A673 (cell line): ENCODE results near the gene CUEDC2. TPM values are rescaled to one million over a fixed set of nuclear protein-coding genes. Genes with fewer than 3 reads are reported as not detected.

Source experiments
- BruUV-seq: library from RNA; stranded (reverse); fragments of 400-500 nt; replicated peaks from 2 replicates; lab custom pipeline; 2021; lab: Mats Ljungman, UMichigan
- CTCF ChIA-PET: fragments of 300-600 bp; sonication (Branson Sonifier 250); formaldehyde crosslinking; loops from one replicate; lab custom pipeline; 2022; ENCODE audit warnings: antibody characterized with exemption; lab: Charles Lee
- POLR2A ChIA-PET: fragments of 300-600 bp; sonication (Branson Sonifier 250); formaldehyde crosslinking; loops from one replicate; lab custom pipeline; 2022; ENCODE audit warnings: antibody characterized with exemption; ENCODE audit not compliant: low non-redundant PET; lab: Charles Lee
- DNase-seq: peaks from one replicate; pipeline ENCODE4 v3.0.0-alpha.2; 2015; ENCODE audit warnings: low spot score
- H3K27ac ChIP-seq: fragments of 200-600 bp; sonication (generic); 2 replicates; pipeline ENCODE4 v1.5.1; 2016; ENCODE audit warnings: mixed run types, low read depth, mild to moderate bottlenecking, mixed read lengths, antibody characterized with exemption, low read length; ENCODE audit not compliant: poor library complexity, severe bottlenecking
- H3K27me3 ChIP-seq: fragments of 200-600 bp; sonication (generic); replicated peaks from 2 replicates; pipeline ENCODE4 v1.6.1; 2017; ENCODE audit warnings: mixed run types, low read depth, mild to moderate bottlenecking, mixed read lengths, antibody characterized with exemption, low read length; ENCODE audit not compliant: insufficient read depth, poor library complexity
- H3K36me3 ChIP-seq: fragments of 200-600 bp; sonication (generic); 2 replicates; pipeline ENCODE4 v1.6.1; 2016; ENCODE audit warnings: mixed run types, mild to moderate bottlenecking, mixed read lengths, antibody characterized with exemption, low read length; ENCODE audit not compliant: insufficient read depth, poor library complexity, severe bottlenecking
- H3K4me1 ChIP-seq: fragments of 200-600 bp; sonication (generic); 2 replicates; pipeline ENCODE4 v1.6.1; 2017; ENCODE audit warnings: mixed run types, mild to moderate bottlenecking, mixed read lengths, antibody characterized with exemption, low read length; ENCODE audit not compliant: insufficient read depth, poor library complexity, severe bottlenecking
- H3K4me3 ChIP-seq: fragments of 200-600 bp; sonication (generic); 2 replicates; pipeline ENCODE4 v1.5.1; 2016; ENCODE audit warnings: low read depth, mixed run types, mild to moderate bottlenecking, mixed read lengths, low read length; ENCODE audit not compliant: poor library complexity, severe bottlenecking
- H3K9me3 ChIP-seq: fragments of 200-600 bp; sonication (generic); 2 replicates; pipeline ENCODE4 v1.6.1; 2016; ENCODE audit warnings: mixed run types, low read depth, mild to moderate bottlenecking, mixed read lengths, antibody characterized with exemption, low read length; ENCODE audit not compliant: poor library complexity, severe bottlenecking
- CTCF ChIP-seq: fragments of 300-800, 200-600 bp; sonication (generic); conservative IDR thresholded peaks from 2 replicates; pipeline ENCODE4 v1.5.1; 2017; ENCODE audit warnings: low read depth, mild to moderate bottlenecking, antibody characterized with exemption, low read length, moderate library complexity, mixed read lengths
- EZH2 ChIP-seq: fragments of 200-600 bp; sonication (generic); IDR thresholded peaks from 2 replicates; pipeline ENCODE4 v1.6.1; 2017; ENCODE audit warnings: borderline replicate concordance, low read depth, mild to moderate bottlenecking, mixed read lengths, antibody characterized with exemption, low read length; ENCODE audit not compliant: poor library complexity, severe bottlenecking
- intact Hi-C: fragments of 100-400 bp; cut with micrococcal nuclease; formaldehyde crosslinking; loops from one replicate; pipeline ENCODE4 v1.10.0; 2022; ENCODE audit not compliant: unreplicated experiment
- total RNA-seq: library from RNA; stranded (reverse); gene quantifications from 2 replicates; pipeline ENCODE4 v1.2.3, GENCODE V29; 2021

CUEDC2 gene
- total RNA-seq, 1 experiment from 2014 or later, result 63.7 TPM

GRCh38 chr10:102401342-102401654, 31.1 kb downstream of the CUEDC2 start:
- no TSS peak for BruUV-seq
- no peak overlapping the region for H3K27ac ChIP-seq
- H3K9me3 ChIP-seq, result no peaks in the 10 kb centered on the region
- no peaks in the 10 kb centered on the region for H3K27me3 ChIP-seq
- intact Hi-C loops, result no loop called here
- ChIA-PET POLR2A (no interaction called here), CTCF (interaction anchor here (1.7 kb wide), 1 partner anchor 9 kb away, joined by 3 read pairs; no protein-coding TSS in a partner anchor)
- no peak overlapping the region for H3K4me3 ChIP-seq
- no peak for TF ChIP-seq EZH2
- no peak for TF ChIP-seq CTCF
- no peaks in the 10 kb centered on the region for H3K36me3 ChIP-seq
- peaks cover 4% of the 10 kb centered on the region for H3K4me1 ChIP-seq
- no peak for DNase-seq

- no peak for DNase-seq
- Histone ChIP-seq H3K4me1 (peaks cover 9% of the 10 kb centered on the region), H3K27me3 (no peaks in the 10 kb centered on the region), H3K4me3 (no peak overlapping the region), H3K27ac (no peak overlapping the region), H3K9me3 (no peaks in the 10 kb centered on the region), H3K36me3 (no peaks in the 10 kb centered on the region)
- POLR2A ChIA-PET, result no interaction called here
- TF ChIP-seq EZH2, result no peak
- no peak for TF ChIP-seq CTCF
- intact Hi-C loops, result no loop called here
- BruUV-seq, result no TSS peak
- CTCF ChIA-PET, result interaction anchor here (1.0 to 1.7 kb wide), 2 partner anchors 9 to 171 kb away, joined by 3 read pairs; no protein-coding TSS in a partner anchor
These were observed 31.6 kb downstream of the CUEDC2 start for GRCh38 chr10:102400598-102401341.

GRCh38 chr10:102400076-102400475, 32.3 kb downstream of the CUEDC2 start:
- Histone ChIP-seq H3K4me3 (peak overlapping the region; percentile 65), H3K4me1 (peaks cover 9% of the 10 kb centered on the region), H3K27ac (no peak overlapping the region), H3K36me3 (no peaks in the 10 kb centered on the region), H3K9me3 (no peaks in the 10 kb centered on the region), H3K27me3 (no peaks in the 10 kb centered on the region)
- BruUV-seq, result no TSS peak
- ChIA-PET CTCF (interaction anchor here (0.6 to 1.7 kb wide), 4 partner anchors 10 to 182 kb away, joined by 3 to 6 read pairs (median 4); no protein-coding TSS in a partner anchor), POLR2A (interaction anchor here (0.6 kb wide), 1 partner anchor 41 kb away, joined by 3 read pairs; no protein-coding TSS in a partner anchor)
- intact Hi-C loops, result no loop called here
- TF ChIP-seq EZH2 (no peak), CTCF (no peak)
- DNase-seq, result no peak
